SH-SY5Y (cell line): ENCODE data around the gene GLMP.

Source experiments
- GATA2 ChIP-seq: IDR thresholded peaks from 2 replicates; pipeline ENCODE4 v1.6.1; 2011; ENCODE audit warnings: mild to moderate bottlenecking, low read depth, low read length
- GATA3 ChIP-seq: IDR thresholded peaks from 2 replicates; pipeline ENCODE4 v1.6.1; 2011; ENCODE audit warnings: low read depth, mild to moderate bottlenecking, low read length, moderate library complexity

DNA sequence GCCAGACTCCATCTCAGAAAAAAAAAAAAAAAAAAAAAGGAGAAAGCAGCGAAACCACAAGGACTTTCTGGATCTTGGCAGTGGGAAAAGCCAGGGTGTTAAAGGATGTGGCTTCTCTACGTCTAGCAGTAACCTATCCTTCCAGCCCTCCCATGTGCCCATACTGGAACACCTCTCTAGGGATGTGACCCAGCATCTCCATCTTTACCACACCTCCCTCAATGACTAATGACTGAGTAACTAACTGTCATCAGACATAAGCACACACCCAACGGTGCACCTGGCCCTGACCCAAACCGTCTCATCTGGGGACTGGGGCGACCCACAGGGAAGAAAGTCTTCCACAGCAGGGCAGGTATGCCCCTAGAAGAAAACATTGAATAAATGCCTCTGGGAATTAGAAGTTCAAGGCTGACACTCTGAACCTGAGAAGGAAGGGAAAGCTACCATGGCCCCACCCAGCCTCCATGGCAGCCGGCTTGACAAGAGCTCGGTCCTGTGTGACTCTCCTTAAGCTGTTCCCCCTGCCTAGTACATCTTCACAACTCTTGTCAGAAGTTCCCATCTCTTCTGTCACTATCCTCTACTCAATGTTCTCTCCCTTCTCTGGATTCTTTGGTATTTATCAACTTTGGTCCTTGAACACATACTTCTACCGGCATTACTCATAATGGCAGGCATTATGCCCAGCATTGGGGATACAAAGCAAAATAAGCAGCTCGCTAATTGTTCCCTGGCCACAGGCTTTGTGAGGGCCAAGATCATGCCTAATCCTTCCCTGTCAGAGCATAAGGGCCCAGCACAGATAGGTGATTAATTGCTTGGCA is 32.8 kb downstream of the GLMP start:
- TF ChIP-seq GATA3 (no peak), GATA2 (no peak)
